ENCODE results near the gene SLC35D2.

DNA sequence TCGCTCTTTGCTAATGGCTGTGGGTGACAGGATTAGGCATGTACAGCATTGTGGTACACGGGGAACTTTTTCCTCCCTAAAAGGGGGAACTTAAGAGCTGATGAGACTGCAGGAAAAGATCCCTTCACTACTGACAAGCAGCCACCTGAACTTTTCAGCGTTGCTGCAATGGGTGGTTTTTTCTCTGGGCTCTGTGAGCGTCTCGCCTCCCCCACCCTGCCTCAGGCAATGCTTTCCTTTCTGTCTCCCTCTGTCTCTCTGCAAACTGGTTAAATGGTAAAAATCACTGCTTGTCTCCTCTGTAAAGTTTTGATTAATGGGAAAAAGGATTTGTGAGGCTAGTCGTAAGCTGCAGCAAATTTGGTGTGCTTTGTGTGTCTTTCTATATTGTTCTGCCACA is 101.9 kb downstream of the SLC35D2 start:
- TF ChIP-seq MYC (IDR thresholded peaks at IDR 0.05; ENCODE audit: low read depth, low read length) (no peak), POLR2A (IDR thresholded peaks at IDR 0.05; ENCODE audit: extremely low read depth, insufficient read length) (no peak)
- TF ChIP-seq, protein P1, sequence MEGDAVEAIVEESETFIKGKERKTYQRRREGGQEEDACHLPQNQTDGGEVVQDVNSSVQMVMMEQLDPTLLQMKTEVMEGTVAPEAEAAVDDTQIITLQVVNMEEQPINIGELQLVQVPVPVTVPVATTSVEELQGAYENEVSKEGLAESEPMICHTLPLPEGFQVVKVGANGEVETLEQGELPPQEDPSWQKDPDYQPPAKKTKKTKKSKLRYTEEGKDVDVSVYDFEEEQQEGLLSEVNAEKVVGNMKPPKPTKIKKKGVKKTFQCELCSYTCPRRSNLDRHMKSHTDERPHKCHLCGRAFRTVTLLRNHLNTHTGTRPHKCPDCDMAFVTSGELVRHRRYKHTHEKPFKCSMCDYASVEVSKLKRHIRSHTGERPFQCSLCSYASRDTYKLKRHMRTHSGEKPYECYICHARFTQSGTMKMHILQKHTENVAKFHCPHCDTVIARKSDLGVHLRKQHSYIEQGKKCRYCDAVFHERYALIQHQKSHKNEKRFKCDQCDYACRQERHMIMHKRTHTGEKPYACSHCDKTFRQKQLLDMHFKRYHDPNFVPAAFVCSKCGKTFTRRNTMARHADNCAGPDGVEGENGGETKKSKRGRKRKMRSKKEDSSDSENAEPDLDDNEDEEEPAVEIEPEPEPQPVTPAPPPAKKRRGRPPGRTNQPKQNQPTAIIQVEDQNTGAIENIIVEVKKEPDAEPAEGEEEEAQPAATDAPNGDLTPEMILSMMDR (IDR thresholded peaks at IDR 0.05; ENCODE audit: low read depth, low read length) = no peak
